ENCODE measurements around the gene TRPM4.
"Not testable (repeated sequence)": the region's sequence is repeated elsewhere in the genome, so short reads cannot be mapped to it uniquely, and the experiment has no call there.

Gene TRPM4

GRCh38 chr19:49196527-49197240, 39.1 kb downstream of the TRPM4 start:
- POLR2A ChIA-PET, result no interaction called here
- TF ChIP-seq CTCF (IDR thresholded peaks at IDR 0.05; ENCODE audit: control extremely low read depth, extremely low read depth, low read depth, missing control alignments), result no peak

GRCh38 chr19:49200238-49200862, 42.8 kb downstream of the TRPM4 start:
- ChIA-PET CTCF (interaction anchor here (0.7 to 5.2 kb wide), 6 partner anchors 18 to 144 kb away, joined by 3 to 81 read pairs (median 8); partner anchors contain the start of gene LIN7B), POLR2A (no interaction called here)
- DNase-seq (ENCODE audit: extremely low spot score), result no peak
- no peak for TF ChIP-seq CTCF (IDR thresholded peaks at IDR 0.05; ENCODE audit: control extremely low read depth, extremely low read depth, low read depth, missing control alignments)

More at GRCh38 chr19:49196527-49197240, 39.1 kb downstream of the TRPM4 start:
- CTCF ChIA-PET, result interaction anchor here (1.1 to 5.2 kb wide), 3 partner anchors 10 to 99 kb away, joined by 3 to 81 read pairs (median 27); no protein-coding TSS in a partner anchor
- DNase-seq (ENCODE audit: extremely low spot score), result no peak

GRCh38 chr19:49201042-49201441, 43.5 kb downstream of the TRPM4 start:
- no peak for DNase-seq (ENCODE audit: extremely low spot score)
- CTCF ChIA-PET, result no interaction called here

GRCh38 chr19:49205114-49205513, 47.5 kb downstream of the TRPM4 start:
- TF ChIP-seq CTCF (IDR thresholded peaks at IDR 0.05; ENCODE audit: control extremely low read depth, extremely low read depth, low read depth, missing control alignments), result no peak
- DNase-seq (ENCODE audit: extremely low spot score), result no peak
- CTCF ChIA-PET, result interaction anchor here (1.4 kb wide), 1 partner anchor 9 kb away, joined by 3 read pairs; no protein-coding TSS in a partner anchor
- POLR2A ChIA-PET, result no interaction called here

More at GRCh38 chr19:49201042-49201441, 43.5 kb downstream of the TRPM4 start:
- no peak for TF ChIP-seq CTCF (IDR thresholded peaks at IDR 0.05; ENCODE audit: control extremely low read depth, extremely low read depth, low read depth, missing control alignments)
- POLR2A ChIA-PET, result no interaction called here

- DNase-seq (ENCODE audit: extremely low spot score); POLR2A ChIA-PET: not testable (repeated sequence)
- CTCF ChIA-PET, result interaction anchor here (1.5 to 4.7 kb wide), 4 partner anchors 11 to 112 kb away, joined by 3 to 37 read pairs (median 17); no protein-coding TSS in a partner anchor
These were observed 51.9 kb downstream of the TRPM4 start for GRCh38 chr19:49209502-49209901.

- DNase-seq (ENCODE audit: extremely low spot score), result no peak
- ChIA-PET POLR2A (no interaction called here), CTCF (interaction anchor here (0.9 to 4.7 kb wide), 4 partner anchors 12 to 136 kb away, joined by 3 to 37 read pairs (median 17); no protein-coding TSS in a partner anchor)
- TF ChIP-seq CTCF (IDR thresholded peaks at IDR 0.05; ENCODE audit: control extremely low read depth, extremely low read depth, low read depth, missing control alignments), result no peak
These were observed 52.7 kb downstream of the TRPM4 start for GRCh38 chr19:49210108-49210900.
